Hematopoietic multipotent progenitor cell (in vitro differentiated cells): ENCODE measurements around the gene SUSD3. TPM values are rescaled to one million over a fixed set of nuclear protein-coding genes. Genes with fewer than 3 reads are reported as not detected.

Experiments used
- DNase-seq, 3 donors: peaks; one replicate each; pipeline ENCODE4 v3.0.0-alpha.2; 2011 to 2015; ENCODE audit warnings: low read depth in 2 of 3, low spot score in 2 of 3
- total RNA-seq: library from RNA; depleted of rRNA; stranded (reverse); fragments of >200 nt; gene quantifications from one replicate; pipeline ENCODE4 v1.2.3, GENCODE V29; 2012

The SUSD3 gene
- total RNA-seq, 1 donor = 28.0 TPM

- no peak for DNase-seq
Observed at GRCh38 chr9:93050231-93050630, 8.3 kb upstream of the SUSD3 start.

- no peak for DNase-seq
Observed at GRCh38 chr9:93051680-93052089, 6.8 kb upstream of the SUSD3 start.

GRCh38 chr9:93052791-93053540, 5.5 kb upstream of the SUSD3 start:
- DNase-seq = peak in 1 of 3 donors; percentile 58

GRCh38 chr9:93053781-93054331, 4.6 kb upstream of the SUSD3 start:
- no peak for DNase-seq

GRCh38 chr9:93054758-93055704, 3.5 kb upstream of the SUSD3 start:
- DNase-seq = no peak

- DNase-seq = peak in 1 of 3 donors; percentile 54
Observed at GRCh38 chr9:93057042-93057702, 1.3 kb upstream of the SUSD3 start.

GRCh38 chr9:93057703-93058354, 672 bp upstream of the SUSD3 start:
- no peak for DNase-seq

- peak in 2 of 3 donors; percentile 65 to 73 for DNase-seq
Observed at GRCh38 chr9:93059011-93059714, 662 bp downstream of the SUSD3 start.

- DNase-seq = no peak
Observed at GRCh38 chr9:93059715-93060578, 1.4 kb downstream of the SUSD3 start.

- DNase-seq = no peak
Observed at GRCh38 chr9:93060746-93061259, 2.3 kb downstream of the SUSD3 start.

- no peak for DNase-seq
Observed at GRCh38 chr9:93061260-93061751, 2.8 kb downstream of the SUSD3 start.

GRCh38 chr9:93061791-93062763, 3.6 kb downstream of the SUSD3 start:
- DNase-seq = no peak

- DNase-seq = peak; percentile 71 to 98 (median 93)
Observed at GRCh38 chr9:93064392-93065134, 6.1 kb downstream of the SUSD3 start.

- no peak for DNase-seq
Observed at GRCh38 chr9:93065135-93065720, 6.7 kb downstream of the SUSD3 start.

- no peak for DNase-seq
Observed at GRCh38 chr9:93066978-93067603, 8.6 kb downstream of the SUSD3 start.

GRCh38 chr9:93068956-93069355, 10.5 kb downstream of the SUSD3 start:
- no peak for DNase-seq
